H1 (cell line): ENCODE results near the gene COX6A1. TPM values are rescaled to one million over a fixed set of nuclear protein-coding genes. Genes with fewer than 3 reads are reported as not detected.

ENCODE experiments used
- BACH1 ChIP-seq: IDR thresholded peaks from 2 replicates; pipeline ENCODE4 v1.6.1; 2012; ENCODE audit warnings: low read length, improper control_type of control experiment
- CBX5 ChIP-seq: fragments of 300-800, 300-1000 bp; sonication (generic); IDR thresholded peaks from 2 replicates; pipeline ENCODE4 v1.7.1; 2016; ENCODE audit warnings: antibody characterized with exemption, low read length, low read depth
- CBX8 ChIP-seq: fragments of 300-800, 300-1000 bp; sonication (generic); IDR thresholded peaks from 2 replicates; pipeline ENCODE4 v1.7.1; 2016; ENCODE audit warnings: low read depth, low read length, borderline replicate concordance
- CREB1 ChIP-seq: IDR thresholded peaks from 2 replicates; pipeline ENCODE4 v1.6.1; 2012; ENCODE audit warnings: inconsistent platforms
- CTBP2 ChIP-seq: IDR thresholded peaks from 2 replicates; pipeline ENCODE4 v1.7.0; 2011; ENCODE audit warnings: borderline replicate concordance, mild to moderate bottlenecking, moderate library complexity, mixed read lengths, low read length; ENCODE audit not compliant: insufficient read depth, insufficient read length
- EP300 ChIP-seq, 2 experiments: IDR thresholded peaks; 1 replicate in 1 of 2; 2 replicates in 1 of 2; pipeline ENCODE4 v1.6.1; 2011 to 2012; ENCODE audit warnings: low read depth in 2 of 2, low read length in 2 of 2, mild to moderate bottlenecking in 2 of 2, borderline replicate concordance in 1 of 2, inconsistent platforms in 1 of 2, moderate library complexity in 1 of 2
- FOSL1 ChIP-seq: IDR thresholded peaks from 2 replicates; pipeline ENCODE4 v1.6.1; 2011; ENCODE audit warnings: mild to moderate bottlenecking, low read depth, low read length, moderate library complexity; ENCODE audit not compliant: insufficient read depth
- SP1 ChIP-seq: IDR thresholded peaks from 2 replicates; pipeline ENCODE4 v1.6.1; 2011; ENCODE audit warnings: low read depth, low read length
- SUZ12 ChIP-seq: fragments of 200-600 bp; sonication (generic); IDR thresholded peaks from 2 replicates; pipeline ENCODE4 v1.6.1; 2012; ENCODE audit warnings: mild to moderate bottlenecking, inconsistent platforms, low read length, moderate library complexity, mixed read lengths
- TAF7 ChIP-seq: optimal IDR thresholded peaks from 2 replicates; pipeline ENCODE3; 2011; ENCODE audit warnings: low read depth, mild to moderate bottlenecking, inconsistent platforms, low read length, moderate library complexity, borderline replicate concordance
- polyA plus RNA-seq, 7 experiments: library from polyadenylated mRNA; depleted of rRNA in 3 of 7; stranded (reverse) in 5 of 7; unstranded in 2 of 7; fragments of >200 nt in 5 of 7; fragments of 200-250 nt in 2 of 7; gene quantifications; 1 replicate in 5 of 7; 2 replicates in 1 of 7; 4 replicates in 1 of 7; pipeline versions ENCODE4 v1.2.1 to v1.2.3, GENCODE V29; 2011 to 2013; ENCODE audit warnings: missing spikeins in 2 of 7, mixed read lengths in 2 of 7
- total RNA-seq: library from RNA; stranded (reverse); fragmentation: NEBNext Ultra II Directional; extraction: Animal tissue kit (Norgen Biotek cat#: 25700); gene quantifications from 2 replicates; pipeline ENCODE4 v1.2.1, GENCODE V29; 2021
- TF ChIP-seq, protein P1 (sequence below): fragments of 300-600 bp; sonication (generic); IDR thresholded peaks from 2 replicates; pipeline ENCODE4 v1.7.1; 2012; ENCODE audit warnings: low read length, moderate library complexity, mild to moderate bottlenecking, inconsistent platforms; ENCODE audit not compliant: insufficient replicate concordance

COX6A1 gene
- total and polyA plus RNA-seq, 2 of the 8 experiments (the other 6 are each of a cell fraction or from before 2014, with no cell fraction given), result 437 to 2,792 TPM

- TF ChIP-seq, protein P1, sequence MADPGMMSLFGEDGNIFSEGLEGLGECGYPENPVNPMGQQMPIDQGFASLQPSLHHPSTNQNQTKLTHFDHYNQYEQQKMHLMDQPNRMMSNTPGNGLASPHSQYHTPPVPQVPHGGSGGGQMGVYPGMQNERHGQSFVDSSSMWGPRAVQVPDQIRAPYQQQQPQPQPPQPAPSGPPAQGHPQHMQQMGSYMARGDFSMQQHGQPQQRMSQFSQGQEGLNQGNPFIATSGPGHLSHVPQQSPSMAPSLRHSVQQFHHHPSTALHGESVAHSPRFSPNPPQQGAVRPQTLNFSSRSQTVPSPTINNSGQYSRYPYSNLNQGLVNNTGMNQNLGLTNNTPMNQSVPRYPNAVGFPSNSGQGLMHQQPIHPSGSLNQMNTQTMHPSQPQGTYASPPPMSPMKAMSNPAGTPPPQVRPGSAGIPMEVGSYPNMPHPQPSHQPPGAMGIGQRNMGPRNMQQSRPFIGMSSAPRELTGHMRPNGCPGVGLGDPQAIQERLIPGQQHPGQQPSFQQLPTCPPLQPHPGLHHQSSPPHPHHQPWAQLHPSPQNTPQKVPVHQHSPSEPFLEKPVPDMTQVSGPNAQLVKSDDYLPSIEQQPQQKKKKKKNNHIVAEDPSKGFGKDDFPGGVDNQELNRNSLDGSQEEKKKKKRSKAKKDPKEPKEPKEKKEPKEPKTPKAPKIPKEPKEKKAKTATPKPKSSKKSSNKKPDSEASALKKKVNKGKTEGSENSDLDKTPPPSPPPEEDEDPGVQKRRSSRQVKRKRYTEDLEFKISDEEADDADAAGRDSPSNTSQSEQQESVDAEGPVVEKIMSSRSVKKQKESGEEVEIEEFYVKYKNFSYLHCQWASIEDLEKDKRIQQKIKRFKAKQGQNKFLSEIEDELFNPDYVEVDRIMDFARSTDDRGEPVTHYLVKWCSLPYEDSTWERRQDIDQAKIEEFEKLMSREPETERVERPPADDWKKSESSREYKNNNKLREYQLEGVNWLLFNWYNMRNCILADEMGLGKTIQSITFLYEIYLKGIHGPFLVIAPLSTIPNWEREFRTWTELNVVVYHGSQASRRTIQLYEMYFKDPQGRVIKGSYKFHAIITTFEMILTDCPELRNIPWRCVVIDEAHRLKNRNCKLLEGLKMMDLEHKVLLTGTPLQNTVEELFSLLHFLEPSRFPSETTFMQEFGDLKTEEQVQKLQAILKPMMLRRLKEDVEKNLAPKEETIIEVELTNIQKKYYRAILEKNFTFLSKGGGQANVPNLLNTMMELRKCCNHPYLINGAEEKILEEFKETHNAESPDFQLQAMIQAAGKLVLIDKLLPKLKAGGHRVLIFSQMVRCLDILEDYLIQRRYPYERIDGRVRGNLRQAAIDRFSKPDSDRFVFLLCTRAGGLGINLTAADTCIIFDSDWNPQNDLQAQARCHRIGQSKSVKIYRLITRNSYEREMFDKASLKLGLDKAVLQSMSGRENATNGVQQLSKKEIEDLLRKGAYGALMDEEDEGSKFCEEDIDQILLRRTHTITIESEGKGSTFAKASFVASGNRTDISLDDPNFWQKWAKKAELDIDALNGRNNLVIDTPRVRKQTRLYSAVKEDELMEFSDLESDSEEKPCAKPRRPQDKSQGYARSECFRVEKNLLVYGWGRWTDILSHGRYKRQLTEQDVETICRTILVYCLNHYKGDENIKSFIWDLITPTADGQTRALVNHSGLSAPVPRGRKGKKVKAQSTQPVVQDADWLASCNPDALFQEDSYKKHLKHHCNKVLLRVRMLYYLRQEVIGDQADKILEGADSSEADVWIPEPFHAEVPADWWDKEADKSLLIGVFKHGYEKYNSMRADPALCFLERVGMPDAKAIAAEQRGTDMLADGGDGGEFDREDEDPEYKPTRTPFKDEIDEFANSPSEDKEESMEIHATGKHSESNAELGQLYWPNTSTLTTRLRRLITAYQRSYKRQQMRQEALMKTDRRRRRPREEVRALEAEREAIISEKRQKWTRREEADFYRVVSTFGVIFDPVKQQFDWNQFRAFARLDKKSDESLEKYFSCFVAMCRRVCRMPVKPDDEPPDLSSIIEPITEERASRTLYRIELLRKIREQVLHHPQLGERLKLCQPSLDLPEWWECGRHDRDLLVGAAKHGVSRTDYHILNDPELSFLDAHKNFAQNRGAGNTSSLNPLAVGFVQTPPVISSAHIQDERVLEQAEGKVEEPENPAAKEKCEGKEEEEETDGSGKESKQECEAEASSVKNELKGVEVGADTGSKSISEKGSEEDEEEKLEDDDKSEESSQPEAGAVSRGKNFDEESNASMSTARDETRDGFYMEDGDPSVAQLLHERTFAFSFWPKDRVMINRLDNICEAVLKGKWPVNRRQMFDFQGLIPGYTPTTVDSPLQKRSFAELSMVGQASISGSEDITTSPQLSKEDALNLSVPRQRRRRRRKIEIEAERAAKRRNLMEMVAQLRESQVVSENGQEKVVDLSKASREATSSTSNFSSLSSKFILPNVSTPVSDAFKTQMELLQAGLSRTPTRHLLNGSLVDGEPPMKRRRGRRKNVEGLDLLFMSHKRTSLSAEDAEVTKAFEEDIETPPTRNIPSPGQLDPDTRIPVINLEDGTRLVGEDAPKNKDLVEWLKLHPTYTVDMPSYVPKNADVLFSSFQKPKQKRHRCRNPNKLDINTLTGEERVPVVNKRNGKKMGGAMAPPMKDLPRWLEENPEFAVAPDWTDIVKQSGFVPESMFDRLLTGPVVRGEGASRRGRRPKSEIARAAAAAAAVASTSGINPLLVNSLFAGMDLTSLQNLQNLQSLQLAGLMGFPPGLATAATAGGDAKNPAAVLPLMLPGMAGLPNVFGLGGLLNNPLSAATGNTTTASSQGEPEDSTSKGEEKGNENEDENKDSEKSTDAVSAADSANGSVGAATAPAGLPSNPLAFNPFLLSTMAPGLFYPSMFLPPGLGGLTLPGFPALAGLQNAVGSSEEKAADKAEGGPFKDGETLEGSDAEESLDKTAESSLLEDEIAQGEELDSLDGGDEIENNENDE, result no peak
- TF ChIP-seq CBX8, result no peak
- TF ChIP-seq CBX5, result no peak
- no peak for TF ChIP-seq EP300 (IDR thresholded peaks at IDR 0.05; ENCODE audit: borderline replicate concordance in 1 of 2, low read depth in 2 of 2, low read length in 2 of 2)
- TF ChIP-seq SUZ12, result no peak
- no peak for TF ChIP-seq TAF7
- TF ChIP-seq CTBP2, result no peak
- TF ChIP-seq FOSL1, result no peak
- no peak for TF ChIP-seq SP1
- TF ChIP-seq CREB1, result no peak
- TF ChIP-seq BACH1, result no peak
These were observed 34.0 kb upstream of the COX6A1 start (continued) for GRCh38 chr12:120403869-120404268.
